Smooth muscle cell of the brain vasculature (primary cell): ENCODE results near the gene PPP1R1B.

Experiments used
- DNase-seq: peaks from one replicate; pipeline ENCODE4 v3.0.0-alpha.2; 2012; ENCODE audit warnings: low read depth, low spot score

Gene PPP1R1B

DNA sequence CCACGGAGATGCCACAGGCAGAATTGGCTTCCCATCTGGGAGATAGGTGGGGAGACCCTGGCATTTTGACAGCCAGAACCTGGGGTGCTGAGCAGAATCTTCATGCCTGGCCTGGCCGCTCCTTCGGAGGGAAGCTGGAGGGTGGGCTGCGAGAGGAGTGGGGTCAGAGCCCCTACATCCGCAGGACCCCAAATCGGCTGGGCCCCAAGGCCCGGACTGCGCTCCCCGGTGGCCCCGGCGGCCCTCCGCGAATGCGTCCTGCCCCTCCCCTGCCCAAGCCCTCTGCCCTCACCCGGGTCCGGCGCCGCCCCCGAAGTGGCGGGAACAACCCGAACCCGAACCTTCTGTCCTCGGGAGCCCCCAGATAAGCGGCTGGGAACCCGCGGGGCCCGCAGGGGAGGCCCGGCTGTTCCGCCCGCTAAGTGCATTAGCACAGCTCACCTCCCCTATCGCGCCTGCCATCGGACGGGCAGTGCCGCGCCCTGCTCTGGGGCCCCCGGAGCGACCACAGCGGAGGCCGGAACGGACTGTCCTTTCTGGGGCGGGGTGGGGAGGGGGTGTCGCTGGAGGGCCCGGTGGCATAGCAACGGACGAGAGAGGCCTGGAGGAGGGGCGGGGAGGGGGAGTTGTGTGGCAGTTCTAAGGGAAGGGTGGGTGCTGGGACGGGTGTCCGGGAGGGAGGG lies 40.7 kb downstream of the PPP1R1B start:
- DNase-seq: no peak

DNA sequence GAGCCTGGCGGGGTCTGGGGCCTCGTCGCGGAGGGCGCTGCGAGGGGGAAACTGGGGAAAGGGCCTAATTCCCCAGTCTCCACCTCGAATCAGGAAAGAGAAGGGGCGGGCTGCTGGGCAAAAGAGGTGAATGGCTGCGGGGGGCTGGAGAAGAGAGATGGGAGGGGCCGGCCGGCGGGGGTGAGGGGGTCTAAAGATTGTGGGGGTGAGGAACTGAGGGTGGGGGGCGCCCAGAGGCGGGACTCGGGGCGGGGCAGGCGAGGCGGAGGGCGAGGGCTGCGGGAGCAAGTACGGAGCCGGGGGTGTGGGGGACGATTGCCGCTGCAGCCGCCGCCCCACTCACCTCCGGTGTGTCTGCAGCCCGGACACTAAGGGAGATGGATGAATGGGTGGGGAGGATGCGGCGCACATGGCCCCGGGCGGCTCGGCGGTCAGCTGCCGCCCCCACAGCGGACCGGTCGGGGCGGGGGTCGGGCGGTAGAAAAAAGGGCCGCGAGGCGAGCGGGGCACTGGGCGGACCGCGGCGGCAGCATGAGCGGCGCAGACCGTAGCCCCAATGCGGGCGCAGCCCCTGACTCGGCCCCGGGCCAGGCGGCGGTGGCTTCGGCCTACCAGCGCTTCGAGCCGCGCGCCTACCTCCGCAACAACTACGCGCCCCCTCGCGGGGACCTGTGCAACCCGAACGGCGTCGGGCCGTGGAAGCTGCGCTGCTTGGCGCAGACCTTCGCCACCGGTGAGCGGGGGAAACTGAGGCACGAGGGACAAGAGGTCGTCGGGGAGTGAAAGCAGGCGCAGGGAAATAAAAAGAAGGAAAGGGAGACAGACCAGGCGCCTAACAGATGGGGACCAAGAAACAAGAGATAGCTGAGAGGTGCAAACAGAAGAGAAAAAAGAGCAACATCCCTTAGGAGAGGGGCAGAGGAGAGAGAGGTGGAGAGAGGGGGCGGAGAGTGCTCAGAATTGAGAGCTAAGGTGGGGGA lies 41.5 kb downstream of the PPP1R1B start, which contains the start of gene PNMT:
Gene PNMT, plus strand, starts transcription at position 509 of the 980 bp plus-strand sequence. Its CDS starts 23 bp downstream, at position 532.
- DNase-seq: no peak

DNA sequence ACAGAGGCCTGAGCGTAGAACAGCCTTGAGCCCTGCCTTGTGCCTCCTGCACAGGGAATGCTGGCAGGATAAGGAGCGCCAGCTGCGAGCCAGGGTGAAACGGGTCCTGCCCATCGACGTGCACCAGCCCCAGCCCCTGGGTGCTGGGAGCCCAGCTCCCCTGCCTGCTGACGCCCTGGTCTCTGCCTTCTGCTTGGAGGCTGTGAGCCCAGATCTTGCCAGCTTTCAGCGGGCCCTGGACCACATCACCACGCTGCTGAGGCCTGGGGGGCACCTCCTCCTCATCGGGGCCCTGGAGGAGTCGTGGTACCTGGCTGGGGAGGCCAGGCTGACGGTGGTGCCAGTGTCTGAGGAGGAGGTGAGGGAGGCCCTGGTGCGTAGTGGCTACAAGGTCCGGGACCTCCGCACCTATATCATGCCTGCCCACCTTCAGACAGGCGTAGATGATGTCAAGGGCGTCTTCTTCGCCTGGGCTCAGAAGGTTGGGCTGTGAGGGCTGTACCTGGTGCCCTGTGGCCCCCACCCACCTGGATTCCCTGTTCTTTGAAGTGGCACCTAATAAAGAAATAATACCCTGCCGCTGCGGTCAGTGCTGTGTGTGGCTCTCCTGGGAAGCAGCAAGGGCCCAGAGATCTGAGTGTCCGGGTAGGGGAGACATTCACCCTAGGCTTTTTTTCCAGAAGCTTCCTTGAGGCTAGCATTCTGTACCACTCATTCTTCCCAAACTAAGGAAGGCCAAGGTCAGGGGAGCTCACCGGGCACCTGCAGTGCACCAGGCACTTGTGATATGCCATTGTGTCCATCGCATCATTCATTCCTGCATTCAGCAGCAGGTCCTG lies 43.4 kb downstream of the PPP1R1B start:
- DNase-seq: no peak

DNA sequence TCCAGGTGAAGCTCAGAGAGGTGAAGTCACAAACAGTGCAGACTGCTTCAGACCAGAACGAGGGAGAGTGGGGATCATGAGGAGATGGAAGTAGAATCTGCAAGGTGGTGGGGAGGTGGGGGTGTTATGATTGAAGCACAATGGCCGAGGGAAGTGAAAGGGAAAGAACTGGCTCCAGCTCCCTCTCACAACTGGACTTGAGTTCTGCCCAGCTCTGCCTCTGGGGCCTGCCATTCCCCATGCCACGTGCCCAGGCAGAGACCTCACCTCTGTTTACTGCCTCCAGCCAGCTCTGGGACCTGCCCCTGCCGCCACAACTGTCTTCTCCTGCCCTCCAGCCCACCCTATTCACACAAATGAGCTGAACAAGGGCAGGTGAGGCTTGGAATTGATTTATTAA lies 44.0 kb downstream of the PPP1R1B start:
- DNase-seq: no peak

DNA sequence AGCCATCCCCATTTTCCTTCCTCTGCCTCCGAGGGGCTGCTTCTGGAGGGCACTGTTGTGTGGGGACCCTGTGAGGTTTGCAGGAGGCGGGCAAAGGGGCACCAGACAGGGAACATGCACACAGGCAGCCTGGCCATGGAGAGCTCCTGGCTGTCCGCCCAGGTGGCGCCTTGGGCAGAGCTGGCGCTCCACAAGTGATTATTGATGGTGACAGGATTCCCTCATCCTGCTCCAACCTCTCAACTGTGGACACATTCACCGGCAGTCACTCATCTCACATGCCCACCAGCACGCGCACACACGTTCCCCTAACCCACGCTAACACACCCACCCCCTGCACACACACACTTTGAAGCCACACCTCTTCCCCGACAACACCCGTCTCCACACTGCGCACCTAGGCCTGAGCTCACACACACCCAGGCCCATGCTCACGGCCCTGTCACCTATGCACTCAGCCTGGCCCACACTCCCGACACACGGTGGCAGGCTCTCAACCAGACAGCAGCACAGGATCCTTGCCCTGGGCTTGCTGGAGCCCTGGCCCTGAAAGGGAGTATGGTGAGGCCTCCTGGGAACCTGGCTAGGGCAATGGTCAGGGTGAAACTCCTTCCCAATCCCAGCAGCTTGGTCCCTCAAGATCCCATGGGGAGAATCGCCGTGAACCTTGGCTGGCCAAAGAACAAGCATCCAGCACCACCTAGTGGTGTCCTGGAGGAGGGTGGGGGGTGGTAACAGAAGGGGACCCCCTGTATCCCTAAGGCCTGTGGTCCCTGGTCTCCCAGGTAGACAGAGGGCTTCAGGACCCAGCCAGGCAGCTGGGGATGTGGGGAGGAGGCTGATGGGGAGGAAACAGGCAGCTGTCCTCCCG lies 45.1 kb downstream of the PPP1R1B start:
- no peak for DNase-seq

DNA sequence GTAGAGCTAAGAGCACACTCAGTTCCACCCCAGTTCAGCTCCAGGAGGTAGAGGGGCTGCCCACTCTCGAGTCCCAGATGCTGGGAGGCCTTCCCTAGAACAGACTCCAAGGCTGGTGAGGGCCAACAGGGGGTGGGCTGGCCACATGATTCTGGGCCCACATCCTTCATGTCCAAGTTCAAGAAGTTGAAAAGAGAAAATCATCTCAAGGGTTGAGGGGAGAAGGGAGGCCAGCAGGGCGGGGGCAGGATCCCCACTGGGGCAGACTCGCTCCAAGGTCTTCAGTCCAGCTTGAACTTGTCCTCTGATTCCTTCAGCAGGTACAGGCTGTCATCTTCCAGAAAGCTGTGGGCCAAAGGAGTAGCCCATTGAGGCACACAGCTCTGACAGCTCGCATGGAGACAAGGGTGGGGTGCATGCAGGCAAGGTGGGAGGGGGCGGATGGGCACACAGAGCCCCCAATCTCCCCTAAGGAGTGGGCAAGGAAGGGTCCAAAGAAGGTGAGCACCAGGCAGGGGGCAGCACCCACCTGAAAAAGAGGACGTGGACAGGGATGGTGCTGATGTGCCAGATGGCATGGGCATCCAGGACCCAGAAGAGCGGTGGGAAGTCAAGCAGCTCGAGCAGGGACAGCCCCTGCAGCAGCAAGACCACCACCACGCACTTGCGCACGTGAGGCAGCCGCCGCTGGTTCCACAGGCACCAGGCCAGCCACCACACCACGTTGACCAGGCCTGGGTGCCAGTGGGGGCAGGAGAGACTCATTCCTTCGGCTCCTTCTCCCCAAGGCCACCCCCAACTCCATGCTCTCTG lies 46.0 kb downstream of the PPP1R1B start:
- no peak for DNase-seq

DNA sequence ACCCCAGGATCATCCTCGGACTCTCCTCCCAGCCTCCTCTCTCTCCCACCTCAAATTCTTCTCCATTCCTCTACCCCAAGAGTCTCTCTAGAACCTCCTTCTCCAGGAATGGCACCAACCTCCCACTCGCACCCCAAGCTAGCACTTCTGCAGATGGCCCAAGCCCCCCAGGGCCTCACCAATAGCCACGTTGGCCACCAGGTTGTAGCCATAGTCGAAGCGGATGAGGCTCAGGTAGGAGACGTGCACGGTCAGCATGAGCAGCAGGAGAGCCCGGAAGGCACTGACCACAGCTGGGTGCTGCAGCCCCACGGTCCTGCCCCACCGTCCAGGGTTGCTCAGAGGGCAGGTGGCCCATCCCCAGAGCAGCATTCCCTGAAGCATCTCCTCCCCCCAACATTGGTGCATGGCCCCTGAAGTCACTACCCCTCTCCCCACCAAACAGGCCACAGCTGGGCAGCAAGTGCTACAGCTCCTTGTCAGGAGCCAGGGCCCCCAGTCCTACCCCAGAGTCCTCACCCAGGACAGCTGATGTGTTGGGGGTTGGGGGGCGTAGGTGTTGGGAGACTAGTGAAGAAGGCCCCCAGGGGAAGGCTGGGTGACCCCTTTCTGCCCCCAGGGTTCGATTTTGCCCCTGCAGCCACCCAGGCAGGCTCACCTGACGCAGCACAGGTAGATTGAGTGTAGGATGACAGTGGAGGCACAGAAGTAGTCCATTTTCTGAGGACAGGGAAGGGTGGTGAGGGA lies 46.8 kb downstream of the PPP1R1B start:
- DNase-seq: no peak

DNA sequence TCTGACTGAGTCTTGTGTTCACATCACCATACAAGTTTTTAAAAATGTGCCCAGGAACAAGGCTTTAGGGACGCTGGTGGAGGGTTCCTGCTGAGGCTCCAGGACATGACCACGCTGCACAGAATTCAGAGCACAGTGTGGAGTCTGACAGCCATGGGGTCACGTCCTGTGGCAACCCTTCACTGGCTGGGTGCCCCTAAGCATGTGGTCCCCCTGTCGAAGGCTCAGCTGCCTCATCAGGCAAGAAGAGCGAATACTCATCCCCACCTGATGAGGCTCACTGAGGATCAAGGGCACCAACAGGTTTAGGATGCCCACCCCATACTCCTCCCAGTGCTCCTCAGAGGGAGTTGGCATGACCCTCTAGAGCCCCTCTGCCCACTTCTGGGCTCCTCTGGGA lies 47.4 kb downstream of the PPP1R1B start:
- no peak for DNase-seq

DNA sequence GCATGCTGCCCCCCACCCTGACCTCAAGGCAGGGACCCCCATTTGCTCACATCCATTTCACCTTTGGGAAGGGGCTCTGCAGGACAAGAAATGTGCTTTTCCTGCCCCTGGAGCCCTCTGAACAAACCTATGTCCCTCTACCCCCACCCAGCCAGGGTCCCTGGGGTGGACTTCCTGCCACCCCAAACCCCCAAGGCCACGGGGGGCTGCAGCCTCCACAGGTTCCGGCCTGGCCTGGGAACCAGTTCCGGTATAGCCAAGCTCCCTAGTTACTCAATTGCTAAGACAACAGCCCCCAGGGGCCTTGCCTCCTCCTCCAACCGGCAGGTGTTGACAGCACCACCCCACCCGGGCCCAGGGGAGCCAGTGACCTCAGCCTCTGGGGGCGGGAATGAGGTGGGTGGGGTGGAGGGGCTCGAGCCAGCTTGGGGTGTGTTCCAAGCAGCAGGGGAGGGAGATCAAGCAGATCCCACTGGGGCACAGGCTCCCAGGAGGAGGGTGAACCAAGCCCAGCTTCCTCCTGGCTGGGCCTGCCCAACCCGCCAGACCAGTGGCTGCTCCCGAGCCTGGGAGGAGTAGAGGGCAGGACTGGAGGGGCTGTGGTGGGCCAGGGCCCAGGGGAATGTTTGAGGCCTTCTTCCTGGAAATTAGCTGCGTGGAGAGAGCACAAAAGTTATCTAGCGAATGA lies 48.1 kb downstream of the PPP1R1B start:
- no peak for DNase-seq

DNA sequence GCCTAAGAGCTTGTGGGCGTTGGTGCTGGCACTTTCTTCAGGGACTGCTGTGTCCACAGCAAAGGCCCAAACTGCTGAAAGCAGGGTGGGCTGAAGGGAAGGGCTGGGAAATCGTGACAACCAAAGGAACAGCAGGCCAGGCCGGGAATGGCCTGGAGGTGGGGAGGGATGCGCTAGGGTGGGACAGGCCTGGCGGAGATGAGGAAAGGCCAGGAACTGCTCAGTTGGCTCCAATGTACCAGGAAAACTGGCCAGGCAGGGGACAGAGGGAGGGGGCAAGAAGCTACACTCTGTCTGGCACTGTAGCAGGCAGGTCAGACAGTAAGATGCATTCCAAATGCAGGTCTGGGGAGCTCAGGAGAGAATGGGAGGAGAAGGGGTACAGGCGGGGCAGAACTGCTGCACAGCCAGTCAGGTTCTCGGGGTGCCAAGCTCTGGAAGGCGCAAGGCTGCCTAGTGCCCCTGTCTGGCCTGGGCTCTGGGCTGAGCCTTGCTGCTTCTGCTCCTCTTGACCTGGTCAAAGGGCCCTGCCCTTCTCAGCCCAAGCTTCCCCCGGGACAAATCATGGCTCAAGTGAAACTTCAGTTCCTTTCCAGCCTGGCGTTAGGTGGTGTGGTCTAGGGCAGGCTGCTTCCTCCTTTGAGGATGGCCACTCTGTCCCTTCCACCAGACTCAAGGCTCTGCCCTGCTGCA lies 48.8 kb downstream of the PPP1R1B start:
- no peak for DNase-seq

DNA sequence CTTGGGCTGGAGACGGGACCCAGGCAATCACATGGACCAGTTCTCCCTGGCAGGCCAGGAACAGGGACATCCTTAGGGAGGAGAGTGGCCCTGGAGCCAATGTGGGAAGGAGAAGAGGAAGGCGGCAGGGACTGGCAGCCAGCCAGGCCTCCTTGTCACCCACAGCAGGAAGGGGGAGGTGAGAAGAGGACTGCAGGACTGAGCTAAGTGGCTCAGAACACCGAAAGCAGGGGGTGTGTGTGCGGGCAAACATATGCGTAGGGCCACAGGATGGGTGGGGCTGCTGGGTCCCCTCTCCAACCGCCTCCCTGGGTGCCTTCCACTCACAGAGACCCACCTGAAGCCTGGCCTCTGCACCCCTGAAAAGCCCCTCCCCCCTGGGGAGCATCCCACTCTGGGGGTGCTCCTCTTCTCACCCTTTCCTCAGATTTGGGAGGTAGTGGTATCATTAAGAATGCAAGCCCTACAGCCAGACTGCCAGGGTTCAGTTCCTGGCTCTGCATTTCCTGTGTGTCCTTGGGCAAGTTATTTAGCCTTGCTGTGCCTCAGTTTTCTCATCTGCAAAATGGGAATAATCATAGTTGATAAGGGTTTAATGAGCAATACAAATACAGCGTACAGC lies 49.6 kb downstream of the PPP1R1B start:
- no peak for DNase-seq

DNA sequence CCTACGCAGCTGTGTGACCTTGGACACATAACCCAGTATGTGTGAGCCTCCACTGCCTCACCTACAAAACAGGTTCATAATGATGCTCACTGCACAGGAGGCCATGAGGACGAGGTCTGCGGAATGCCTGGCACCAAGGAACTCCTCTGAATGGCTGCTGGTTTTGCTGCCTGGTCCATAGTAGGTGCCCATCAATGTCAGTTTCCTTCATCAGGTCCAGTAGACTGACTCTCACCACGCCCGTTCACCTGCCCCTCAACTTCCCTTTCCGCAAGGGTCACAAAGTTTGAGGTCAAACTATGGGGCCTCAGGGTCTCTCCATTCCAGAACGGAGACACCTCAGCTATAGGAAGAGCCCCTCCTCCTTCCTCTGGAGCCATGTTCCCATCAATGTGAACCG lies 50.3 kb downstream of the PPP1R1B start:
- no peak for DNase-seq

DNA sequence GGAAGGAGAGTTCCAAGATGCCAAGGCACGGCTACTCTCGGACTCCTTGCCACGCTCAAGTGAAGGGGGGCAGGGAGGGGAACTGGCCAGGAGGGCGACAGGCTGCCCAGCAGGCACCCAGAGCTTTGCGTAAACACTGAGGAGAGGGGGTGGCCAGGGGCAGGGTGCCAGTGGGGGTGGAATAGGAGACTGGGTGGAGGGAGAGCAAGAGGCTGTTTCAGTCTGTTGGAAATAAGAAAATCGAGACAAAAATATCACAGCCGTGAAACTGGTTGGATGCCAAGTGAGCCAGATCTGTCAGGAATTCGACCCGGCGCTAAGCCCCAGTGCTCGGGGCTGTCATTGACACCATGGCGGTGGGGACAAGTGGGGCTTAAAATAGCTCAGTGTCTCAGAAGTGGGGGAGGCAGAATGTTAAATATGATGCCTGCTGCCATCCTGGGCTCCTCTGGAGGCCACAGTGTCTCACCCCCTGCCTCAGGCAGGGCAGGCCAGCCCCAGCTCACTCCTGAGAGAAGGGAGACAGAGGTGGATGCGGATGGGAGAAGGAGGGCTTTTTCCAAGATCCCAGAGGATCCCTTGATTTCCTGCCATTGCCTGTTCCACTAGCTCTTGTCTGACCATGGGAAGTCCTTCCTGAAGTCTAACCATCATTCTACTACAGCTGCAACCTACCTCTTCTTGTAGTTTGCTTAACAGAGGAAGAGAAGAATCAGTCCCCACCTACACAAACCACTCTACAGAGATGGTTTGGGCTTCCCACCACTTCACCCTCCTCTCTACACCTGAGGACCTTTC lies 51.0 kb downstream of the PPP1R1B start:
- no peak for DNase-seq

DNA sequence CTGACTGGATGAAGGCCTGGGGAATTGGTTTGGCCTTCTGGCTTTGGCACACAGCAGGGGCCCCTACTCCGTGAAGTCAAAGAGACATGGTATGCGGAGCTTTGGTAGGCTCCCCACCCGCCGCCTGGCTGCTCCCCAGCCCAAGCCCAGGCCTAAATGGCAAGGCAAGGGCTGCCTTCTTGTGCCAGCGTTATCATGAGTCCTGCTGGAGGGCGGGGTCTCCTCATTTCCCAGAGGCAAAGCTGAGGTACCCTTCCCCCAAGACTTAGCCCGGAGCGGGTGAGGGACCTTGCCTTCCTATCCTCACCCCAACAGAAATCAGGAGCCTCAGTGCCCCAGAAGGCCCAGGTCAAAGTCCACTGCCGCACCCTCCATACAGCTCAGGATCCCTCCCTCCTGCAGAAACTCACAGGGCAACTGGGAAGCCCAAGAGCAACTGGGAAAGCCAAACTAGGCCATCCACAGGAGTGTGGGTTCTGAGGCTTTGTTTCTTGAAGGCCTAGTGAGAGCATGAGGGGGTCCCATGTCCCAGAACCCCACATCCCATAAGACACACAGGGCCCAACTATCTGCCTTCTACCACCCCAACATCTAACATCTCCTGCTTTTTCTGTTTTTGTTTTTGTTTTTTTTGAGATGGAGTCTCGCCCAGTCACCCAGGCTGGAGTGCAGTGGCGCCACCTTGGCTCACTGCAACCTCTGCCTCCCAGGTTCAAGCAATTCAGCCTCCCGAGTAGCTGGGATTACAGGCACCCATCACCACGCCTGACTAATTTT lies 51.8 kb downstream of the PPP1R1B start:
- DNase-seq: no peak

DNA sequence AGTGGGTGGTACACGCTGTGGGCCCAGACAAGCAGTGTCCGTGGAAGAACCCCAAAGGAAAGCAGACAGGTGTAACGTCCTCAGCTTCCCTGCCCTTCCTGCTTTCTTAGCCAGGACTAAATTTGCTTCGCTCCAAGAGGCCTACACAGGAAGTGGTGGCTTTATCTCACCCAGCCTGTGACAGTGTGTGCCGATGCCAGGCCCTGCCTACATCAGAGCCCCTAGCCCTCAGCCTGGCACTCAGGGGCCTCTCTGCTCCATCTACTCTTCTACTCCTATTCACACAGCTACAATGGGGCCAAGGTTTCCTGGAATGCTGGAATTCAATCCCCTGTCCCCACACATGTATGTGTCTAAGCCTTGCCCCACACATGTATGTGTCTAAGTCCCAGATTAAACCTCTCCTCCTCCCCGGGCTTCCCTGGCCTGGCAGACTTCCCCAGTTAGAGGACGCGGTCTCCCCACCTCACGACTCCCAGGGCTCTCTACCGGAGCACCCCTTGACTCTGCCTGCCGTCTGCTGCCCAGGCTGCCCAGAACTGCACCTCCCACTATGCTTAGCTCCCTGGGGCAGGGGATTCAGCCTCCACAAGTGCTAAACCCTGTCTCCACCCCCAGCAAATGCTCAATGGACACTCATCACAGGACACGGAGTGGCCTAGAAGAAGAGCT lies 52.9 kb downstream of the PPP1R1B start:
- DNase-seq: no peak
